H1 (cell line): ENCODE measurements around the gene IL2RG. TPM values are rescaled to one million over a fixed set of nuclear protein-coding genes. Genes with fewer than 3 reads are reported as not detected.

Experiments used
- SP4 ChIP-seq: IDR thresholded peaks from 2 replicates; pipeline ENCODE4 v1.6.1; 2012; ENCODE audit warnings: low read length, inconsistent platforms
- polyA plus RNA-seq, 7 experiments: library from polyadenylated mRNA; depleted of rRNA in 3 of 7; stranded (reverse) in 5 of 7; unstranded in 2 of 7; fragments of >200 nt in 5 of 7; fragments of 200-250 nt in 2 of 7; gene quantifications; 1 replicate in 5 of 7; 2 replicates in 1 of 7; 4 replicates in 1 of 7; pipeline versions ENCODE4 v1.2.1 to v1.2.3, GENCODE V29; 2011 to 2013; ENCODE audit warnings: missing spikeins in 2 of 7, mixed read lengths in 2 of 7
- total RNA-seq: library from RNA; stranded (reverse); fragmentation: NEBNext Ultra II Directional; extraction: Animal tissue kit (Norgen Biotek cat#: 25700); gene quantifications from 2 replicates; pipeline ENCODE4 v1.2.1, GENCODE V29; 2021
- TF ChIP-seq, protein P1 (sequence below), 3 experiments: IDR thresholded peaks; 1 replicate in 2 of 3; 2 replicates in 1 of 3; pipeline versions ENCODE4 v1.5.1 to v1.6.1; 2011; ENCODE audit warnings: low read length in 3 of 3, mild to moderate bottlenecking in 3 of 3, inconsistent platforms in 2 of 3, low read depth in 1 of 3, moderate library complexity in 1 of 3; ENCODE audit not compliant: insufficient read depth in 1 of 3; ENCODE audit errors: control extremely low read depth in 1 of 3

IL2RG gene
- total and polyA plus RNA-seq, 2 of the 8 experiments (the other 6 are each of a cell fraction or from before 2014, with no cell fraction given): not detected

DNA sequence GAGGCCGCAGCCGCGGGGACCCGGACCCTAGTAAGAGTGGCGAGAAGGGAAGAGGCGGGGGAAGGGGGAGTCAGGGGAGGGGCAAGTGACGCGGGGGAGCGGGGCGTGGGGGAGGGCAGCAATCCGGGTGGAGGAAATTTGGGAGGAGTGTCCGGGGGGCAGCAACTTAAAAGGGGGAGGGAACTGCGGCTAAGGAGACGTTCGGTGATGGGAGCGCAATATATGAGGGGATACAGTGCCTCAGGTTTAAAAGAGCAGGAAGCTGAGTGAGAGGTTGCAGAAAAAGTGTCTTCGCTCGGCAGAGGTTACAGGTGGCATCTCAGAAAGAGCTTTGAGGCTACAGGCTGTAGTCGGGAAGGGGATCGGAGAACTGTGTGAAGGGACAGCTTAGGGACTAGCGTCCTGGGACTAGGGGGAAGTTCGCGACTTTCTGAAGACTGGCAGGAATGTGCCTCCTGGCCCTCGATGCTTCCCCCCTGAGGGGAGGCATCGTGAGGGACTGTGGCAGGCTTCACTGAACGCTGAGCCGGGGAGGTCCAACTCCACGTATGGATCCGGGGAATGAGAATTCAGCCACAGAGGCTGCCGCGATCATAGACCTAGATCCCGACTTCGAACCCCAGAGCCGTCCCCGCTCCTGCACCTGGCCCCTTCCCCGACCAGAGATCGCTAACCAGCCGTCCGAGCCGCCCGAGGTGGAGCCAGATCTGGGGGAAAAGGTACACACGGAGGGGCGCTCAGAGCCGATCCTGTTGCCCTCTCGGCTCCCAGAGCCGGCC lies 15.2 kb downstream of the IL2RG start (continued):
- TF ChIP-seq, protein P1, sequence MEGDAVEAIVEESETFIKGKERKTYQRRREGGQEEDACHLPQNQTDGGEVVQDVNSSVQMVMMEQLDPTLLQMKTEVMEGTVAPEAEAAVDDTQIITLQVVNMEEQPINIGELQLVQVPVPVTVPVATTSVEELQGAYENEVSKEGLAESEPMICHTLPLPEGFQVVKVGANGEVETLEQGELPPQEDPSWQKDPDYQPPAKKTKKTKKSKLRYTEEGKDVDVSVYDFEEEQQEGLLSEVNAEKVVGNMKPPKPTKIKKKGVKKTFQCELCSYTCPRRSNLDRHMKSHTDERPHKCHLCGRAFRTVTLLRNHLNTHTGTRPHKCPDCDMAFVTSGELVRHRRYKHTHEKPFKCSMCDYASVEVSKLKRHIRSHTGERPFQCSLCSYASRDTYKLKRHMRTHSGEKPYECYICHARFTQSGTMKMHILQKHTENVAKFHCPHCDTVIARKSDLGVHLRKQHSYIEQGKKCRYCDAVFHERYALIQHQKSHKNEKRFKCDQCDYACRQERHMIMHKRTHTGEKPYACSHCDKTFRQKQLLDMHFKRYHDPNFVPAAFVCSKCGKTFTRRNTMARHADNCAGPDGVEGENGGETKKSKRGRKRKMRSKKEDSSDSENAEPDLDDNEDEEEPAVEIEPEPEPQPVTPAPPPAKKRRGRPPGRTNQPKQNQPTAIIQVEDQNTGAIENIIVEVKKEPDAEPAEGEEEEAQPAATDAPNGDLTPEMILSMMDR (IDR thresholded peaks at IDR 0.05; ENCODE audit: control extremely low read depth in 1 of 3, insufficient read depth in 1 of 3, low read depth in 1 of 3, low read length in 3 of 3): no peak
- no peak for TF ChIP-seq SP4
